Left ventricle myocardium superior (tissue), 1 donor: Measurements from ENCODE around the gene TFEB. TPM values are rescaled to one million over a fixed set of nuclear protein-coding genes. Genes with fewer than 3 reads are reported as not detected.
A peak's percentile ranks its signal among the peaks of the same experiment; 100 is the strongest.

ENCODE experiments used
- ATAC-seq: fragments of 200-7000 bp; cut with Tn5 transposase; one replicate; pipeline ENCODE4 v1.9.1; 2020; ENCODE audit warnings: mild to moderate bottlenecking, moderate library complexity
- DNase-seq: peaks from one replicate; pipeline ENCODE4 v3.0.0-alpha.2; 2020
- intact Hi-C: fragments of 100-400 bp; cut with micrococcal nuclease; formaldehyde crosslinking; loops from one replicate; pipeline ENCODE4 v1.11.0; 2022
- total RNA-seq: library from RNA; stranded (reverse); fragmentation: NEBNext Ultra II Directional; extraction: Animal tissue kit (Norgen Biotek cat#: 25700); gene quantifications from one replicate; pipeline ENCODE4 v1.2.1, GENCODE V29; 2021
- donor health status: DM: no; HTN: yes; CAD: no; lungs with severe emphysema.

Gene TFEB
- total RNA-seq, 1 donor from 2014 or later, result 50.9 TPM

DNA sequence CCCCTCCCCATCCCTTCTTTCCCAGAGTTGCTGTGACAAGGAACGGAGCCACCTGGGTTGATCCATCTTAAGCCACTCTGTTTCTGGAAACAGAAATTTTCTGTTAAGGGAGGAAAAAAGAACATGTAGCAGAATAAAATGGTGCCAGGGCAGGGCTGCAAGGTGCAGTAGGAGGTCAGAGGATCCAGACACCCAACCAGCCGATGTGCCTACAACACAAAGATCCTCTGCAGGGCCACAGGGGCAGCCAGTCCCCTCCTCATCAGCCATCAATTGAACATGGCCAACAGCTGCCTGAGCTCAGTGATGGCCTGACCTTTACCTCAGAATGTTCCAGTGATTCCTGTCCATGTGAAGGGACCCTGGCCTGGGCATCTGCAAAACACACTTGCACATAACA, 85.3 kb downstream of the TFEB start:
- ATAC-seq (no peak), DNase-seq (no peak)
- intact Hi-C loops, result no loop called here

DNA sequence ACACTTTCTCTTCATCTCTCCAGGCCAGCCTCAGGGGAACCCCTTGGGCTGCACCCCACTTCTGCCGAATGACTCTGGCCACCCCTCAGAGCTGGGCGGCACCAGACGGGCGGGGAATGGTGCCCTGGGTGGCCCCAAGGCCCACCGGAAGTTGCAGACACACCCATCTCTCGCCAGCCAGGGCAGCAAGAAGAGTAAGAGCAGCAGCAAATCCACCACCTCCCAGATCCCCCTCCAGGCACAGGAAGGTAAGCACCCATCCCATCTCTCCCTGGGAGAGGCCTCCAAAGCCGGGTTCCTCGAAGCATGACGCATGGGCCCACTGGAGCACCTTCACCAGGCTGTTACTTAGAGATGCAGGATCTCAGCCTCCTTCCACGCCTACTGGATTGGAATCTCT, 85.8 kb downstream of the TFEB start:
- intact Hi-C loops, result no loop called here
- ATAC-seq (no peak), DNase-seq (no peak)

DNA sequence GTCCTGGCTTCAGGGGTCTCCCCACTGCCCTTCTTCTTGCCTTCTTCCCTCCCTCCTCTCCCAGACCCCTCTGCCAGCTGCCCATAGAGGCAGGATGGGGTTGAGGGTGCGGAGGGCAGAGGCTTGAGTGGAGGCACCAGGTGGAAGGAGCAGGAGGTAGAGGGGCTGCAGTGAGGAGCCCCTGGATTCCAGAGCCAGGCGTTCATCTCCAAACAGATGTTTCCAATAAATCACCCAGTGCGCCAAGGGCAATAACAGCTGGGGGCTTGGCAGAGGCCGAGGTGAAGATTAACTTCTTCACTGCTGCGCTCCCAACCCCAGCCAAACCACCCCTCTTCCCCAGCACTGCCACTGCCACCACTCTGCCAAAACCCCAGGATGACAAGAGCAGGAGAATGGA, 86.5 kb downstream of the TFEB start:
- no peak for ATAC-seq
- no peak for DNase-seq
- intact Hi-C loops, result no loop called here

DNA sequence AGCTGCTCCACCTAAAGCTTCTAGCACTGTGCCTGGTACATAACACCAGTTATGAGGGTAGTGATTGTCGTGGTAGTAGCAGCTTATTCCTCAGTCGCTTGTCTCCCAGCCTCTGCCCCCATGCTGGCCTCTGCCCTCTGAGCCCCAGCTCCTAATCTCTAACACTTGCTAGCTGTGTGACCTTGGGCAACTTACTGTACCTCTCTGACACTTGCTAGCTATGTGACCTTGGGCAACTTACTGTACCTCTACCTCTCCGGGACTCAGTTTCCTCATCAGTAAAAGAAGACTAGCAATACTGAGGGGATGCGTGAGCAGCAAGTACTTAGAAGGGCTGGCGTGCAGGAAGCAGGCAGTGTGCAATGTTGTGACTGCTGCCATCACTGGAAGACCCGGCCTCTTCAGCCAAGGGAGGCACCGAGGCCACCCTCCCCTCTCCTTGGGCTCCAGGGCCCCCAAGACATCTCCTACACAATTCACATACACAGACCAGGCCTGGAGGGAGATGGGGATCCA, 87.3 kb downstream of the TFEB start:
- ATAC-seq (no peak), DNase-seq (no peak)
- intact Hi-C loops, result no loop called here

DNA sequence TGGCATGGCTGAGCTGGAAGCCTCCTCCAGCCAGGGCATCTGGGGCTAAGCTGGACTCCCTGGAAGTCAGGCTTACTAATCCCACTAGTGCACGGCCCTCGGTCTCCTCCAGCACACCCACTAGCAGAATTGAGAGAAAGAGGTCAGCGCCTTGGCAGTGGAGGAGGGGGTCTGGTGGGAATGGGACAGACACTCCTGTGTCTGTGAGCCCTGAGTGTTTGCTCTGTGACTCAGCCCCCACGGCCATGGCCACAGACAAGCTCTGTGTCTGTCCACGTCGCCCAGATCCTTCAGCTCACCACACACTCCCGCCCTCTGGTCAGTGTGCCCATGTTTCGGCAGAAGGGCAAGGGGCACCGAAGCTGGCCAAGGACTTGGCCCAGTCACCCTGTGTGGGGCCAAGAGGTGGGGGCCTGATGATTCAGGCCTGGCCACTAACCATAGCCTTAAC, 88.3 kb downstream of the TFEB start:
- DNase-seq (no peak), ATAC-seq (no peak)
- intact Hi-C loops, result no loop called here

DNA sequence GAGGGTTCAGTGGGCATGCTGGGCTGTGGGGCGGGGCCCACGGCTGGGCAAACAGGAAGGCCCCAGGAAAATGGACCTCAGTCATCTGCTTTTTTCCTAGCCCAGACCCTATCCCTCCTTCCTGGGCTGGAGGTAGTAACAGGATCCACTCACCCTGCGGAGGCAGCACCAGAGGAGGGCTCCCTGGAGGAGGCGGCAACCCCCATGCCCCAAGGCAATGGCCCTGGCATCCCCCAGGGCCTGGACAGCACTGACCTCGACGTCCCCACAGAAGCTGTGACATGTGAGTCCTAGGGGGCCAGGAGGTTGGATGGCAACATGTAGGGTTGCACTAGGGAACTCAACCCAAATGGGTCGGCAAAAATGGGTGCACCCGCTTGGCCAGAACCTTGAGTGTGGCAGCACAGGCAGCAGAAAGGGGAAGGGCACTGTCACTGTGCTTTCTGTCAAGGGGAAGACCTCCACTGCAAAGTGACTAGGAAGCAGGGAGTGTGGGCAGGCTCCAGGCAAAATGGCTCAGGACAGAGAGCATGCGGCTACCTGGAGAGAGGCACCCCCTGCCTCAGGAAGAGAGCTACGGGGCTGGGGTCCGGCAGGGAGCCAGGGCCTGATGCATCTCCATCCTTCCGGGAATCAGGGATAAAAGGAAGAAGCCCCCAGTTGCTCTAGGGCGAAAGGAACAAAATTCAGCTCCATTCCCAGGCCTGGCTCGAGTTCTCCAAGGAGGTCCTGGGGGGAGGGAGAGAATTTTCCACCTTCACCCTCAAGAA, 89.2 kb downstream of the TFEB start:
- no peak for ATAC-seq
- intact Hi-C loops, result no loop called here
- no peak for DNase-seq

DNA sequence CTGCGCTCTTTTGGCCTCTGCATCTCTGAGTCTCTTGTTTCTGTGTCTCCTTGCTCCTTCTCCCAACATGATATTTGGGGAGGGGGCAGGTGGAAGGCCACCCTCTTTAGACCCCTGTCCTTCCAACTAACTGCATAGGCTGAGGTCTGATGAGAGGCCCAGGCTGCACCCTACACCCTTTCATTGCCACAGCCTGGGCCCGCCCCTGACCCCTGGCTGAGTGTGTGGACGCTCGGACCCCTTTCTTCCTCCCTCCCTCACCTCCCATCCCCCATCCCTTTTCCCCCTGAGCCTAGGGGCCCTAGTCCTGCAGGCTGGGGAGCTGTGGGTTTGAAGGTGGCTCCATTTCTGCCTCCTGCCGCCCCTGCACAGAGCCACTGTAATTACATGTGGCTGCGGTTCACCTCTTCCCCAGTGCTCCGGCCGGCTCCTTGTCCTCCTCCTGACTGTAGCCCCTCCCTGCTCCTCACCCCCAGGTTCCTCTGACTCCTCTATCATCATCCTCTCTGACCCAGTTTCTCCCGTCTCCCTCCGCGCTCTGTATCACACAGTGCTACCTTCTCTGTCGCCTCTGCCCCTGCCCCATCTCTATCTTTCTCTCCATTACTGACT, 90.3 kb downstream of the TFEB start:
- no peak for DNase-seq
- intact Hi-C loops, result no loop called here
- ATAC-seq, result no peak

DNA sequence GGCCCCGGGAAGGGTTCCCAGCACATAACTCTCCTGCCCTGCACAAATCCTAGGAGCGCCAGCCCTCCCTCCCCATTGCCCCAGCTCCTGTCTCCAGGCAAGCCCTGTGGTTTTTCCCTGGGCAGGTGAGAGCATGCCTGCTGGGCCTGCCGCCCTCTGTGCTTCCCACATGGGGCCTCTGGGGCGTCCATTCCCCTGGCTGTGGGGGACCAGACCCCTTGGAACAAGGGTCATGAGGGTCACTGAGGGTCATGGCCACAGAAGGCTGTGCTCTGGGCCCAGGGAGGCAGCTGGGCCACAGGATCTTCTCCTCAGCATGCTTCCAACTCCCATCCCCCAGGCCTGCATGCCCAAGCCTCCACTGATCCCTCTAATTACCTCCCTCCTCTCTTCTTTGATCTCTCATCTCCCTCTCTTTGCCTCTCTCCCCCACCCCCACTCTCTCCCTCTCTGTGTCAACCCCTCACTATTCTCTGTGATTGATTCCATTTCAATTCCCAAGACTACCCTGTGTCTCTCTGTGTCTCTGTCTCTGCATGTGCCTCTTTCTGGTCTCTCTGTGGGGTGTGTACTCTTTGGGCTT, 91.0 kb downstream of the TFEB start:
- intact Hi-C loops, result no loop called here
- ATAC-seq, result no peak
- DNase-seq, result no peak

DNA sequence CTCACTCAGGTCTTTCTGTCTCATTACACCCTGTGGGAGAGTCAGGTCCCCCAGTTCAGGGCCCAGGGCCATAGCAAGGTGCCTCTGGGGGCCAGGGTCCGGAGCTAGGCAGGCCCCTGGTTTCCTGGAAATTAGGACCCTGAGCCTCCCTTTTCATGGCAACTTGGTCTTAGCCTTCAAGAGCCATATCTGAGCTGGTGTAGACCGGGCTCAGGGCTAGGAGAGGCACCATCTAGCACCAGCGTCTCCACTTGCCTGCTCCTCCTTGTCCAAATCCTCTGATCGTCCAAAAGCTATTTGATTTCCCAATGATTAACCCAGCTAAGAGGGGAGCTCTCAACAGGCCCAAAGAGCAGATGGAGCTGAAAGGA, 91.5 kb downstream of the TFEB start:
- intact Hi-C loops, result no loop called here
- ATAC-seq (no peak), DNase-seq (no peak)

DNA sequence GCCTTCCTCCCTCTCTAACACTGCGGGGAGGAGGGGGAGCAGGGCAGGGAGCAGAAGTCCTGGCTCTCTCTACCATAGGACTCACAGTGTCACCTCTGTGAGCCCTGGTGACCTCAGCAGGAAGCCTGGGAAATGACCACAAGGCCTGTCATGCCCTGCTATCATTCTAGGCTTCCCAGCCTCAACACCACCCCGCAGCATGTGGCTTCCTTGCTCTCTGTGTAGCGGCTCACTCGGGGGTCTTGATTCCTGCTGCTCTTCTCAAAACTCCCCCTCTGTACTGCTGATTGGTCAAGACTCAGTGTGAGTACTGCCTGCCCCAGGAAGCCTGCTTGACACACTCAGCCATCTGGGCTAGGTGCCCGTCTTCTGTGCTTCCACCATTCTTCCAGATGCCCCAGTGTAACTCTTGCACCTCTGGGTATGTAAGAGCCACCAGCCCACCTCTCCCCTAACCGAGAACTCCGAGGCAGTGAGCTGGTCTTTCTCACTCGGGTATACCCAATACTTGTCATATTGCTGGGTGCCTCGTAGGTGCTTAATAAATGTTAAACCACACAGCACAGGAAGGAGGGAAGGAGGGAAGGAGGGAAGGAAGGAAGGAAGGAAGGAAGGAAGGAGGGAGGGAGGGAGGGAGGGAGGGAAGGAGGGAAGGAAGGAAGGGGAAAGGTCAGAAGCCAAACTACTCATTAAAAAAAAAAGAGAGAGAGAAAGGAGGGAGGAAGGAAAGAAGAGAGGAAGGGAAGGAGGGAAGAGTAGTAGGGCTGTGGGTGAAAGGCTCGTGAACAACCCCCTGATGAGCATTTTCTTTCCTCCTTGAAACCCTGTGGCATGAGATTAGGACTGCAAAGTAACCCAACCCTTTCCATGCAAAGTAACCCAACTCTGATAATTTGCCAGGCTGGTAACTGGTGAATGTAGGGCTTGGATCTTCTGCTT, 92.2 kb downstream of the TFEB start:
- intact Hi-C loops, result no loop called here
- ATAC-seq (no peak), DNase-seq (no peak)

DNA sequence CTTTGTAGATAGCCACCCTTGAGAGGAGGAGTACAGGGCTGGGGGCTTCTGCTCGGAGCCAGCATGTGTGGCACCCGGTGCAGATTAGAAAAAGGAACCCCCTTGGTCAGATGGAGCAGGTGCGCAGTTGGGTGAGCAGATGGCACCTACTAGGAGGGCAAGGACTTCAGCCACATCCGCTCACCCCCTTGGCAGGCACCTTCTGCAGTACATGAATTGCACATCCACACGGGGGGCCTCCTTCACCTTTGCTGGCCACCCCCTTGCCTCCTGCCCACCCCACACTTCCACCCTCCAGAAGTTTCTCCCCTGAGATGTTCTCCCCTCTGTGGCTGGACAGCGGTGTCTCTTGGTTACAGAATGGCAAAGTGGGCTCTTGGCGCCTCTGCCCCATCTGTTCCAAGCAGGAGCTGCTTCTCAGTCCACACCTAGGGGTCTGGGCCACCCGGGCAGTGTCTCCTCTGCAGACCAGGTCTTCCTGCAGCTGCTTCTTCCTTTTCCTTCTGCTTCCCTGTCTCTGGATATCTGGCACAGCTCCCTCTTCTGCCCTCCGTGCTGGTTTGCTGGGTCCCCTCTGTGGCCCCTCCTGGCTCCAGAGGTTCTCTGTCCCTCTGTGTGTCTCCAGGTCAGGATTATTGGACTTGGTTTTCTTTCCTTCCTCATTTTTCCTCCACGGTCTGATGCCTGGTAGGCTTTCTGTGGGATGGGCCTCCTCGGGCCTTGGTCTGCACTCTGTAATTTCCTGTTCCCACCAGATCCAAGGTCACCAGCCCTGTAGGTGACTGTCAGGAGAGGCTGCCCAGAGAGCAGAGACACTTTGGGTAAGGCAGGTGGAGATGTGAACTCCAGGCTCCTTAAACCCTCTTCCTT, 93.1 kb downstream of the TFEB start:
- no peak for DNase-seq
- ATAC-seq, result no peak
- intact Hi-C loops, result no loop called here

DNA sequence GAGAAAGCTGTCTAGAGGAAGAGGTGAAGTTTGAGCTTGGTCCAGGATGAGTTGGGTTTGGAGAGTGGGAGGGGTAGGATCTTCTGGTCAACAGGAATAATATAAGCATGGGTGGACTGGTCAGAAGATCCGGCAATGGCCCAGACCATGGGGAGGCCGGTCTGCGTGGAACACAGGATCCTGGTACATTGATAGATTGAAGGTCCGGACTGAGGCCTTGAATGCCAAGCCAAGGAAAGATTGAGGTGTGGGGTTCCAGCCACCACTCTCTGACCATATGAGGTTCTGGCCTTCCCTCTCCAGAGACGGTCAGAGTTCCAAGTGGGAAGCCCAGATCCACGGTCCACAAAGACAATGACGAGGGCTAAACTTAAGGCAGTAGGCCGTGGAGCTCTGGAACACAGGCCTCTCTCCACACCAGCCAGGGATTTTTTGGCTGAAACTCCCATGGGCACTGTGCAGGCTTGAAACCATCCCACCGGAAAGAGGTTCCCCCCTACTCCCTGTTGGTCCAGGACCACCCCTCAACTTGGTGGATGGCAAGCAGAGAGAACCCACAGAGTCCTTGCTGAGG, 94.0 kb downstream of the TFEB start:
- no peak for ATAC-seq
- DNase-seq, result no peak
- intact Hi-C loops, result no loop called here

DNA sequence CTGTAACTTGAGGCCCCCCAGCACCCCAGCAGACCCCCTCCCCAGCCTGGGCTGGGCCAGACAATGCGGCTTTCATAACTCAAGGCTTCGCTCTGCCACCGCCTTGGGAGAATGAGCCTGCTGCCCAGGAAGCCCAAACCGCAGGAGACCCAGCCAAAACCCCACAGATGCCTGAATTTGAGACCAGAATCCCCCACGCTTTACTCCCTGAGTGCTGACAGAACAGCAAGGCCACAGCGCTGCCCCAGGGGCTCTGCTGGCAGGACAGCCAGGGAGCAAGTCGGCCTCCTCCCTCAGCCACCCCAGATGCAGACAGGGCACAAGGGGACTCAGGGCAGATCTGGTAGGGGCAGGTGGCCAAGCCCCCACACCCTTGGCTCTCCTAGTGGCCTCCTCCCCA, 95.0 kb downstream of the TFEB start:
- DNase-seq (no peak), ATAC-seq (no peak)
- intact Hi-C loops, result no loop called here

DNA sequence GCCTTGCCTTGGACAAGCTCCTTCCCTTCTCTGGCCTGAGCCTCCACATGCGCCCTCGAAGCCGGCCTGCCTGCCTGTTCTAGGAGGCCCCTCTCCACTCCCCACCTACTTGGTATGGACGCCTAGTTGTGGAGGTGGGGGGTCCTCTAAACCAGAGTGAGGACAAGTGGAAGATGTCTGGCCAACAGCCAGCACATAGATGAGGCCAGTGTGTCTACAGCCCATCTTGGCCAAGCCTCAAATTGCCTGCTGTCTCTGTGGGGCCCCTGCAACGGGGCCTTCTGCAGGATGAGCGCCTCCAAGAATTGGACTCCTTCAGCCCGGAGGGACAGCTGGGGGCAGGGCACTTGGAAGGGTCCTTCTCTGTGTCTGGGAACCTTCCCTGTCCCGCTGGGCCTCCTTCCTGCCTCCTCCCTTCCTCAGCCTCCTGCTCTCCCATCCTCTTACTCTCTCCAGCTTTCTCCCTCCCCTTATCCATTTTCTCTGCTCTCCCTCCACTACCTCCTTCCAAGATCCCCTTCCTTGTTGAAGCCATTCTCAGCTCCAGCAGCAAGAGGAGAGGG, 95.5 kb downstream of the TFEB start:
- no peak for DNase-seq
- intact Hi-C loops, result no loop called here
- ATAC-seq, result no peak

DNA sequence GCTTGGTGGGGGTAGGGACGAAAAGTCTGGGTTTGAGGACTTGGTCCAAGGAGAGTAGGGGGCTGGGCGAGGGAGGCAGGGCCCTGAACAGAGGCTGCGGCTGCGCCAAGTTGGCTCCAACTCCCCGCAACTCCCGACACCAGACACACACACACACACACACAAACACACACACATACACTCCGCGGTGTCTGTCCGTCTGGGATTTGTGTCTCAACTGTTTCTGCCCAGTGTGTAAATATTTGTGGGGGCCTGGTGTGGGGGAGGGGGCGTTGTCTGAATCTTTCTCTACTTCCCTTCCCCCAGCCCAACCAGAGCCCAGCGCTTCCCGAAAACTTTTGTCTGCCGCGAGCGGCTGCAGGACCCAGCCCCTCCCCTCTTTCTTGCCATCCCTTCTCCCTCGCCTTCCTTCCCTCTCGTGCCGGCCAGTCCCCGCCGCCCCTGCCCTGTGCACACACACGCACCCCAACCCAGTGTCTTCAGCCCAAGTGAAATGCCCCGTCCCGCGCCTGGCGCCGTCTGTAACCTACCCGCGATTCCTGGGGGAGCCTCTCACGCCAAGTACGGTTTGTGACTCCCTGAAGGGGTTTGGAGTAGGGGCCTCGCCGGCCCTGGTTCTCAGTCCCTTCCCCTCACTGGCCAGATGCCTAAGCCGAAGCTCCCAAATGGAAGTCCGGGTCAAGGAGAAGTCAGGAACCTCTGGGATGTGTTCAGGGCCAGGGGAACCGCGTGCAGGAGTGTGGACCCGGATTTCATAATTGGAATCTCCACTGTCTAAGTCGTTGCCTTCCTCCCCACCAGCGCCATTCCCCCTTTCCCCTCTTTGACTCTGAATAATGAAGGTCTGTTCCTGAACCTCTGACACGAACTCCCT, 96.2 kb downstream of the TFEB start:
- intact Hi-C loops, result no loop called here
- ATAC-seq, result peak; percentile 36
- DNase-seq, result no peak

DNA sequence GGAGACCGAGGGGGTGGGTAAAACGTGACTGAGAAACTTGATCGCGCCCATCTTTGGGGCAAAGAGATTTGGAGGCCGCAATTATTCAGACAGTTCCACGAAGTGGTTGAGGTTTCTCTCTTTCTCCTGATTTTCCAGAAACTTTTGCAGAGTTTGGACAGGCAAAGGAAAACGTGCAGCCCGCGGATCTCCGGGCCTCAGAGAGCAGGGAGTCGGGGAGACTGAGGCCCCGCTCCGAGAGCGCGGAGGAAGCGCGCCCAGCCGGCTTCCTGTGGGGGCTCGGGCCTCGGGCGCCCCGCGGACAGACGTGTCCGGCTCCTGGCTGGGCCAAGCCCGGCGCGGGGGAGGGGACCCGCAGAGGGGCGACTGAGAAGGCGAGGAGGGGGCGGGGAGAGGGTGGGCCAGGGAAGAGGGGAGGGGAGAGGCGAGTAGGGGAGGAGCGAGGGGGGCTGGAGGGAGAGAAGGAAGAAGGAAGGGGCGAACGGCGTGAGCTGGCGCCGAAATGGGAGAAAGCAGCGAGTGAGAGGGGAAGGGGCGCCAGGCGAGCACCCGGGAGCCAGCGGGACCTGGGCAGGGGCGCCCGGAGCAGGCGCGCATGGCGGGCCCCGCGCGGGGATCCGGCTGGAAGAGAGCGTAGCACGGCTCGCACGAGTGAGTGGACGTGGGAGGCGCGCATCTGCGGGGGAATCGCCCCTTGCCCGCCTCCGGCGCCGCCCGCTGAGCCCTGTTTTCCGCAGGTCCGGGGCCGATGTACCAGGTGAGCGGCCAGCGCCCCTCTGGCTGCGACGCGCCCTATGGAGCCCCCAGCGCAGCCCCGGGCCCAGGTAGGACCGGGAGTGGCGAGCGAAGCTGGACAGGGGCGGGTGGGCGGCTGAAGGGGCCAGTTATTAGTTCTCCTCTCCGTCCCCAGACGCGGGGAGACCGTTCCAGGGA, 97.1 kb downstream of the TFEB start, which contains the start of gene MDFI:
MDFI (plus strand) TSS at position 467 of the 933 bp plus-strand sequence; CDS start at position 749, 282 bp downstream.
- ATAC-seq (peak; percentile 24), DNase-seq (no peak)
- intact Hi-C loops, result no loop called here
